Measurements from ENCODE around the gene KDM4D.

DNA sequence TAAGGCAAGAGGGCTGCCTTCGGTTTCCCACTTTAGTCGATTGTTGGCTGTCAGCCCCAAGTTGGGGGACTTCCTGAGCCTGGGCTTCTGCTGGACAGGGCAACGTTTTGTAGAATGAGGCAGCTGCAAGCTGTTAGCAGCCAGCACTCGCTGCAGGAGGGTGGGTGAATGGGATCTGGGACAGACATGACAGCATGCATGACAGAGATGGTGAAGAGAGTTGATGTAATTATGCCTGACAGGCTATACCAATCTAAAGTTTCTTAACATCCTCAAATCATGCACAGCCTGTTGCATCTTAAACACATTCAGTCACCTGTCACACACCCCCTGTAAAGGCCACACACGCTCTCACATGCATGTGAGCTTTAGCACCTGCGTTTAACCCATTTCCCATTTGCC lies 49.3 kb upstream of the KDM4D start:
- TF ChIP-seq POLR2A (IDR thresholded peaks at IDR 0.05) (no peak), POLR2AphosphoS5 (IDR thresholded peaks at IDR 0.05) (no peak)
- TF ChIP-seq, protein P1, sequence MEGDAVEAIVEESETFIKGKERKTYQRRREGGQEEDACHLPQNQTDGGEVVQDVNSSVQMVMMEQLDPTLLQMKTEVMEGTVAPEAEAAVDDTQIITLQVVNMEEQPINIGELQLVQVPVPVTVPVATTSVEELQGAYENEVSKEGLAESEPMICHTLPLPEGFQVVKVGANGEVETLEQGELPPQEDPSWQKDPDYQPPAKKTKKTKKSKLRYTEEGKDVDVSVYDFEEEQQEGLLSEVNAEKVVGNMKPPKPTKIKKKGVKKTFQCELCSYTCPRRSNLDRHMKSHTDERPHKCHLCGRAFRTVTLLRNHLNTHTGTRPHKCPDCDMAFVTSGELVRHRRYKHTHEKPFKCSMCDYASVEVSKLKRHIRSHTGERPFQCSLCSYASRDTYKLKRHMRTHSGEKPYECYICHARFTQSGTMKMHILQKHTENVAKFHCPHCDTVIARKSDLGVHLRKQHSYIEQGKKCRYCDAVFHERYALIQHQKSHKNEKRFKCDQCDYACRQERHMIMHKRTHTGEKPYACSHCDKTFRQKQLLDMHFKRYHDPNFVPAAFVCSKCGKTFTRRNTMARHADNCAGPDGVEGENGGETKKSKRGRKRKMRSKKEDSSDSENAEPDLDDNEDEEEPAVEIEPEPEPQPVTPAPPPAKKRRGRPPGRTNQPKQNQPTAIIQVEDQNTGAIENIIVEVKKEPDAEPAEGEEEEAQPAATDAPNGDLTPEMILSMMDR (IDR thresholded peaks at IDR 0.05) = no peak
